Thoracic aorta (tissue), 2 donors: ENCODE measurements around the gene GAL3ST1. TPM values are rescaled to one million over a fixed set of nuclear protein-coding genes. Genes with fewer than 3 reads are reported as not detected.
A peak's percentile ranks its signal among the peaks of the same experiment; 100 is the strongest.
"Not testable (repeated sequence)": the region's sequence is repeated elsewhere in the genome, so short reads cannot be mapped to it uniquely, and the experiment has no call there.

Experiments used
- ATAC-seq: fragments of 150-250 bp; one replicate; pipeline ENCODE4 v1.8.0; 2017; ENCODE audit warnings: low read depth; ENCODE audit not compliant: insufficient number of reproducible peaks, low FRiP score
- DNase-seq: peaks from one replicate; pipeline ENCODE4 v3.0.0-alpha.2; 2020; ENCODE audit warnings: low spot score
- H3K27ac ChIP-seq, 2 donors: fragments of 200-600 bp; sonication (generic); 1 replicate in 1 of 2; 2 replicates in 1 of 2; pipeline ENCODE4 v1.5.1; 2016; ENCODE audit warnings: mild to moderate bottlenecking in 2 of 2, moderate library complexity in 2 of 2
- H3K27me3 ChIP-seq: fragments of 200-600 bp; sonication (generic); replicated peaks from 2 replicates; pipeline ENCODE4 v1.6.0; 2016; ENCODE audit warnings: mild to moderate bottlenecking; ENCODE audit not compliant: insufficient read depth
- H3K36me3 ChIP-seq: fragments of 200-600 bp; sonication (generic); one replicate; pipeline ENCODE4 v1.5.1; 2016
- H3K4me1 ChIP-seq, 2 donors: fragments of 200-600 bp; sonication (generic); 1 replicate in 1 of 2; 2 replicates in 1 of 2; pipeline versions ENCODE4 v1.5.1 to v1.6.0; 2016; ENCODE audit warnings: low read depth in 2 of 2, mild to moderate bottlenecking in 1 of 2; ENCODE audit not compliant: control insufficient read depth in 1 of 2
- H3K4me3 ChIP-seq: fragments of 200-600 bp; sonication (generic); 2 replicates; pipeline ENCODE4 v1.5.1; 2016; ENCODE audit warnings: mild to moderate bottlenecking
- H3K9me3 ChIP-seq: fragments of 200-600 bp; sonication (generic); 2 replicates; pipeline ENCODE4 v1.5.1; 2016
- total RNA-seq, 2 donors: library from RNA; depleted of rRNA; stranded (reverse); fragments of >200 nt; gene quantifications; one replicate each; pipeline versions ENCODE4 v1.1.0 to v1.2.3, GENCODE V29; 2016
- TF ChIP-seq, protein P1 (sequence below): fragments of 200-600 bp; sonication (generic); IDR thresholded peaks from one replicate; pipeline ENCODE4 v1.5.1; 2019; ENCODE audit warnings: antibody characterized with exemption

Gene GAL3ST1
- total RNA-seq, 2 donors from 2014 or later: 1.5 to 2.2 TPM

DNA sequence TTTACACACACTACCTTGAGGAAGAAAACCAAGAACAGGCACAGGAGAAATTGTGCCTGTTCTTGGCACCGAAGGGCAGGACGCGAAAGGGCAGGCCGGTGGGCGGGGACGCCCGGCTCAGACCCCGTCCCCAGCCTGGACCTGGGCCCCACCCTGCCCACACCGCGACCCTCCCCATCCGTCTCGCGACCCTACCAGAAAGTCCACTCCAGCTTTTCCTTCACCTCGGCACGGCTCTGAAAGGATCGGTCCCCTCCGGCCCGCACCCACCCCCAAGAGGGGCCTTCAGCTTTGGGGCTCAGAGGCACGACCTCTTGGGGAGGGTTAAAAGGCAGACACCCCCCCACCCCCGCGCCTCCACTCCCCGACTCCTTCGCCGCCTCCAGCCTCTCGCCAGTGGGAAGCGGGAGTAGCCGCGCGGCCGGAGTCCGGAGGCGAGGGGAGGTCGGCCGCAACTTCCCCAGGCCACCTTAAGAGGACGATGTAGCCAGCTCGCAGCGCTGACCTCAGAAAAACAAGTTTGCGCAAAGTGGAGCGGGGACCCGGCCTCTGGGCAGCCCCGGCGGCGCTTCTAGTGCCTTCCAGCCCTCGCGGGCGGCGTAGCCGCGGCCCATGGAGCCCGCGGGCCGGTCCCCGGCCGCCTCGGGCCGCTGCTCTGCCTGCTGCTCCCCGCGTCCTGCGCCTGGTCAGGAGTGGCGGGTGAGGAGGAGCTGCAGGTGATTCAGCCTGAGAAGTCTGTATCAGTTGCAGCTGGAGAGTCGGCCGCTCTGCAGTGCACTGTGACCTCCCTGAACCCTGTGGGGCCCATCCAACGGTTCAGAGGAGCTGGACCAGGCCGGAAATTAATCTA, 32.3 kb downstream of the GAL3ST1 start:
- Histone ChIP-seq H3K4me3 (peak overlapping the region; percentile 67), H3K9me3 (no peaks in the 10 kb centered on the region), H3K27me3 (no peaks in the 10 kb centered on the region), H3K27ac (no peak overlapping the region), H3K36me3 (no peaks in the 10 kb centered on the region), H3K4me1 (peaks cover 0 to 12% of the 10 kb centered on the region in 2 donors)
- no peak for ATAC-seq
- no peak for DNase-seq
- TF ChIP-seq, protein P1, sequence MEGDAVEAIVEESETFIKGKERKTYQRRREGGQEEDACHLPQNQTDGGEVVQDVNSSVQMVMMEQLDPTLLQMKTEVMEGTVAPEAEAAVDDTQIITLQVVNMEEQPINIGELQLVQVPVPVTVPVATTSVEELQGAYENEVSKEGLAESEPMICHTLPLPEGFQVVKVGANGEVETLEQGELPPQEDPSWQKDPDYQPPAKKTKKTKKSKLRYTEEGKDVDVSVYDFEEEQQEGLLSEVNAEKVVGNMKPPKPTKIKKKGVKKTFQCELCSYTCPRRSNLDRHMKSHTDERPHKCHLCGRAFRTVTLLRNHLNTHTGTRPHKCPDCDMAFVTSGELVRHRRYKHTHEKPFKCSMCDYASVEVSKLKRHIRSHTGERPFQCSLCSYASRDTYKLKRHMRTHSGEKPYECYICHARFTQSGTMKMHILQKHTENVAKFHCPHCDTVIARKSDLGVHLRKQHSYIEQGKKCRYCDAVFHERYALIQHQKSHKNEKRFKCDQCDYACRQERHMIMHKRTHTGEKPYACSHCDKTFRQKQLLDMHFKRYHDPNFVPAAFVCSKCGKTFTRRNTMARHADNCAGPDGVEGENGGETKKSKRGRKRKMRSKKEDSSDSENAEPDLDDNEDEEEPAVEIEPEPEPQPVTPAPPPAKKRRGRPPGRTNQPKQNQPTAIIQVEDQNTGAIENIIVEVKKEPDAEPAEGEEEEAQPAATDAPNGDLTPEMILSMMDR: no peak

DNA sequence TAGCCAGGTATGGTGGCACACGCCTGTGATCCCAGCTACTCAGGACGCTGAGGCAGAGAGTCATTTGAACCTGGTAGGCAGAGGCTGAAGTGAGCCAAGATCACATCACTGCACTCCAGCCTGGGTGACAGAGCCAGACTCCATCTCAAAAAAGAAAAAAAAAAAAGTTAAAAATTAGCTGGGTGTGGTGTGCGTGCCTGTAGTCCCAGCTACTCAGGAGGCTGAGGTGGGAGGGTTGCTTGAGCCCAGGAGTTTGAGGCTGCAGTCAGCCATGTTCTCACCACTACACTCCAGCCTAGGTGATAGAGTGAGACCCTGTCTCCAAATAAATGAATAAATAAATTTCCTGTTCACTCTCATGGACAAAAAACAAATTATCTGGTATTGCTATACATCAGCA, 33.0 kb downstream of the GAL3ST1 start:
- not testable (repeated sequence) for DNase-seq, H3K27ac ChIP-seq, H3K36me3 ChIP-seq, H3K27me3 ChIP-seq, H3K9me3 ChIP-seq, ATAC-seq, H3K4me3 ChIP-seq
- H3K4me1 ChIP-seq: peaks cover 0 to 12% of the 10 kb centered on the region in 2 donors

DNA sequence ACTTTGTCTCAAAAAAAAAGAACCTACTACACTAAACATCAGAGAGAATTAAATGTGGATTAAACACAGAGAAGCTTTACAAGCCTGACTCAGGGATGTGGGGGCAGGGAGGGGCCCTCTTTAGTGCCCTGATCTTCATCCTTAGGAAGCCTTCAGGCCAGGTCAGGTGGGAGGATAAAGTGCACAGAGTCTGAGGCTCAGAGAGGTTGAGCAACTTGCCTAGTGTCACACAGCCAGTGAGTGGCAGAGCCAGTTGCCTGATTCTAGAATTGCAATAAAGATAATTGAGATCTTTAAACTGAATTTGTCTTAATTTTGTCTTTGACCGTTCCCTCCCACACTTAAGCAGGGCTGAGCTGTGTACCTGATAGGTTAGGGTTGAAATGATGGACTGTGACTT, 35.1 kb downstream of the GAL3ST1 start:
- Histone ChIP-seq H3K4me3 (no peak overlapping the region), H3K36me3 (no peaks in the 10 kb centered on the region), H3K4me1 (peaks cover 0 to 12% of the 10 kb centered on the region in 2 donors), H3K27ac (no peak overlapping the region), H3K9me3 (no peaks in the 10 kb centered on the region), H3K27me3 (no peaks in the 10 kb centered on the region)
- DNase-seq: no peak
- ATAC-seq: no peak
- TF ChIP-seq, protein P1: no peak

DNA sequence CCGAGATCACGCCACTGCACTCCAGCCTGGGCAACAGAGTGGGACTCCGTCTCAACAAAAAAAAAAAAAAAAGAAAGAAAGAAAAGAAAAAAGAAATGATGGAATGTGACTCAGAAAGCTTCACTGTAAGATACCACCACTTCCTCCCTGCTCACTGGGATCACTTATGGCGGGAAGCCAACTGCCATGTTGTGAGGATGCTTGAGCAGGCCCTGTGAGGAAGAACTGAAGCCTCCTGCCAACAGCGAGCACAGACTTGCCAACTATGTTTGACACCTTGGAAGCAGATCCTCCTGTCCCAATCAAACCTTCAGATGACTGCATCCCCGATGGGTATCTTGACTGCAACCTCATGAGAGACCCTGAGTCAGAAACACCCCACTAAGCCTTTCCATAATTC, 36.2 kb downstream of the GAL3ST1 start:
- no peak overlapping the region for H3K27ac ChIP-seq
- no peaks in the 10 kb centered on the region for H3K27me3 ChIP-seq
- no peaks in the 10 kb centered on the region for H3K36me3 ChIP-seq
- peaks cover 0 to 12% of the 10 kb centered on the region in 2 donors for H3K4me1 ChIP-seq
- DNase-seq (no peak), ATAC-seq (no peak)
- H3K9me3 ChIP-seq: no peaks in the 10 kb centered on the region
- TF ChIP-seq, protein P1: no peak
- no peak overlapping the region for H3K4me3 ChIP-seq

DNA sequence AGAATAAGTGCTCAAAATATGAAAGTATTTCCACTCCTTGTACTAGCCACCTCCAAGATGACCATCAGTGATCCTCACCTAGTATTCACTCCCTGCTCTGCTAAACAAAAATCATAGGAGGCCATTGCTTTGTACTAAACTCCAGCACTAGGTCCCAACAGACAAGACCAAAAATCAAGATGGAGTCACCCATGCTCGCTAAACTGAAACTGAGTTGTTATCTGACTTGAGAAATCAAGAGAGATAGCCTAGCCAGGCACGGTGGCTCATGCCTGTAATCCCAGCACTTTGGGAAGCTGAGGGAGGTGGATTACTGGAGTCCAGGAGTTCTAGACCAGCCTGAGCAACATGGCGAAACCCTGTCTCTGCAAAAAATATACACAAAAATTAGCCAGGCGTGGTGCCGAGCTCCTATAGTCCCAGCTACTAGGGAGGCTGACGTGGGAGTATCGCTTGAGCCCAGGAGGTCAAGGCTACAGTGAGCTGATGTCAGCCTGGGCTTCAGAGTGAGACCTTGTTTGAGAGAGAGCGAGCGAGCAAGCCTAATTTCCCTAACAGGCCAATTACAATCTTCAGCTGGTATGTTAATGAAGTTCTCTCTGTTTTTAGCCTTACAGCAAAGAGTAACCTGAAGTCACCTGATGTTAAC, 37.3 kb downstream of the GAL3ST1 start:
- H3K36me3 ChIP-seq: no peaks in the 10 kb centered on the region
- H3K27ac ChIP-seq: no peak overlapping the region
- TF ChIP-seq, protein P1: no peak
- peaks cover 0 to 6% of the 10 kb centered on the region in 2 donors for H3K4me1 ChIP-seq
- no peaks in the 10 kb centered on the region for H3K9me3 ChIP-seq
- no peak overlapping the region for H3K4me3 ChIP-seq
- no peak for ATAC-seq
- DNase-seq: no peak
- H3K27me3 ChIP-seq: no peaks in the 10 kb centered on the region
